HAP-1 (cell line): Measurements from ENCODE around the gene DUSP6.

Experiments
- DNase-seq, 2 experiments: peaks; one replicate each; pipeline ENCODE4 v3.0.0-alpha.2; 2016 to 2020; ENCODE audit warnings: low spot score in 2 of 2
- H3K27me3 ChIP-seq: fragments of 250-450 bp; sonication (Bioruptor Pico); 2 replicates; pipeline ENCODE4 v1.5.1; 2020; ENCODE audit warnings: low read depth, mild to moderate bottlenecking, moderate library complexity
- H3K36me3 ChIP-seq: fragments of 250-450 bp; sonication (Bioruptor Pico); replicated peaks from 2 replicates; pipeline ENCODE4 v1.5.1; 2020; ENCODE audit warnings: mild to moderate bottlenecking
- H3K4me1 ChIP-seq: fragments of 250-450 bp; sonication (Bioruptor Pico); 2 replicates; pipeline ENCODE4 v1.5.1; 2020; ENCODE audit warnings: mild to moderate bottlenecking
- H3K4me3 ChIP-seq: fragments of 250-450 bp; sonication (Bioruptor Pico); 2 replicates; pipeline ENCODE4 v1.5.1; 2020; ENCODE audit warnings: mild to moderate bottlenecking, moderate library complexity
- H3K9me3 ChIP-seq: fragments of 250-450 bp; sonication (Bioruptor Pico); 2 replicates; pipeline ENCODE4 v1.5.1; 2020; ENCODE audit warnings: mild to moderate bottlenecking, moderate library complexity
- in situ Hi-C: fragments of 300-500 bp; cut with MboI; formaldehyde crosslinking; loops from 3 replicates; pipeline ENCODE4 v1.14.3; 2020; ENCODE audit warnings: low sequenced_read_pairs, inconsistent platforms, mixed read lengths

DUSP6 gene

GRCh38 chr12:89299417-89299816 lies 52.9 kb downstream of the DUSP6 start:
- in situ Hi-C loops, result no loop called here
- DNase-seq, result no peak
- Histone ChIP-seq H3K36me3 (no peaks in the 10 kb centered on the region), H3K27me3 (no peaks in the 10 kb centered on the region), H3K4me3 (no peak overlapping the region), H3K9me3 (no peaks in the 10 kb centered on the region), H3K4me1 (no peaks in the 10 kb centered on the region)
